Karpas-422 (cell line): ENCODE measurements around the gene CRTAC1. TPM values are rescaled to one million over a fixed set of nuclear protein-coding genes. Genes with fewer than 3 reads are reported as not detected.

Source experiments
- DNase-seq: peaks from one replicate; pipeline ENCODE4 v3.0.0-alpha.2; 2015
- H2AFZ ChIP-seq: fragments of 200-600 bp; sonication (generic); 2 replicates; pipeline ENCODE4 v1.6.1; 2014; ENCODE audit warnings: antibody characterized with exemption, low read length, mixed read lengths
- H3K27ac ChIP-seq: fragments of 200-600 bp; sonication (generic); 2 replicates; pipeline ENCODE4 v1.5.1; 2014; ENCODE audit warnings: mild to moderate bottlenecking, low read length, moderate library complexity
- H3K27me3 ChIP-seq: fragments of 200-600 bp; sonication (generic); 2 replicates; pipeline ENCODE4 v1.6.1; 2014; ENCODE audit warnings: low read length, mixed read lengths
- H3K36me3 ChIP-seq: fragments of 200-600 bp; sonication (generic); 2 replicates; pipeline ENCODE4 v1.6.1; 2014; ENCODE audit warnings: low read length, mixed read lengths; ENCODE audit not compliant: insufficient read depth
- H3K4me1 ChIP-seq: fragments of 200-600 bp; sonication (generic); 2 replicates; pipeline ENCODE4 v1.6.1; 2014; ENCODE audit warnings: mild to moderate bottlenecking, low read length, mixed read lengths
- H3K4me2 ChIP-seq: fragments of 200-600 bp; sonication (generic); 2 replicates; pipeline ENCODE4 v1.6.1; 2014; ENCODE audit warnings: low read length, low read depth, mild to moderate bottlenecking; ENCODE audit not compliant: poor library complexity, severe bottlenecking
- H3K4me3 ChIP-seq: fragments of 200-600 bp; sonication (generic); 2 replicates; pipeline ENCODE4 v1.5.1; 2014; ENCODE audit warnings: mild to moderate bottlenecking, antibody characterized with exemption, low read length, mixed read lengths
- H3K79me2 ChIP-seq: fragments of 200-600 bp; sonication (generic); 2 replicates; pipeline ENCODE4 v1.6.1; 2014; ENCODE audit warnings: mild to moderate bottlenecking, low read length, mixed read lengths
- H3K9ac ChIP-seq: fragments of 200-600 bp; sonication (generic); 2 replicates; pipeline ENCODE4 v1.6.0; 2014; ENCODE audit warnings: low read length
- H3K9me2 ChIP-seq: fragments of 200-600 bp; sonication (generic), shearing (Covaris generic); replicated peaks from 2 replicates; pipeline ENCODE4 v1.6.0; 2014; ENCODE audit warnings: mild to moderate bottlenecking, low read length, moderate library complexity; ENCODE audit not compliant: insufficient read depth
- H3K9me3 ChIP-seq: fragments of 300-700, 200-600 bp; sonication (generic); 2 replicates; pipeline ENCODE4 v1.6.1; 2014; ENCODE audit warnings: low read length, mixed read lengths
- H4K20me1 ChIP-seq: fragments of 200-600 bp; sonication (generic); 2 replicates; pipeline ENCODE4 v1.6.1; 2014; ENCODE audit warnings: mild to moderate bottlenecking, antibody characterized with exemption, low read length, low read depth; ENCODE audit not compliant: insufficient read depth
- total RNA-seq: library from RNA; depleted of rRNA; stranded (reverse); fragments of >200 nt; shearing (Covaris generic); gene quantifications from 2 replicates; pipeline ENCODE4 v1.2.3, GENCODE V29; 2014; ENCODE audit warnings: low replicate concordance

Gene CRTAC1
- total RNA-seq, 1 experiment from 2014 or later = not detected

- H3K4me1 ChIP-seq = no peaks in the 10 kb centered on the region
- no peaks in the 10 kb centered on the region for H3K27me3 ChIP-seq
- no peak overlapping the region for H3K27ac ChIP-seq
- H2AFZ ChIP-seq = no peak overlapping the region
- no peak overlapping the region for H3K9ac ChIP-seq
- H3K4me3 ChIP-seq = no peak overlapping the region
- H3K4me2 ChIP-seq = no peak overlapping the region
- H3K79me2 ChIP-seq = no peaks in the 10 kb centered on the region
- no peak for DNase-seq
- H3K9me3 ChIP-seq = no peaks in the 10 kb centered on the region
- no peaks in the 10 kb centered on the region for H3K36me3 ChIP-seq
- no peaks in the 10 kb centered on the region for H3K9me2 ChIP-seq
- H4K20me1 ChIP-seq = no peaks in the 10 kb centered on the region
These were observed 137.5 kb downstream of the CRTAC1 start for GRCh38 chr10:97892939-97893338.

GRCh38 chr10:97892506-97892905 is 137.9 kb downstream of the CRTAC1 start:
- Histone ChIP-seq H3K79me2 (no peaks in the 10 kb centered on the region), H3K27me3 (no peaks in the 10 kb centered on the region), H3K4me3 (no peak overlapping the region), H4K20me1 (no peaks in the 10 kb centered on the region), H3K4me1 (no peaks in the 10 kb centered on the region), H2AFZ (no peak overlapping the region), H3K27ac (no peak overlapping the region), H3K9me3 (no peaks in the 10 kb centered on the region), H3K9me2 (no peaks in the 10 kb centered on the region), H3K9ac (no peak overlapping the region), H3K36me3 (no peaks in the 10 kb centered on the region), H3K4me2 (no peak overlapping the region)
- DNase-seq = no peak

- Histone ChIP-seq H3K4me1 (no peaks in the 10 kb centered on the region), H3K36me3 (no peaks in the 10 kb centered on the region), H3K79me2 (no peaks in the 10 kb centered on the region), H3K4me3 (no peak overlapping the region), H3K27ac (no peak overlapping the region), H3K9ac (no peak overlapping the region), H3K4me2 (no peak overlapping the region), H4K20me1 (no peaks in the 10 kb centered on the region), H3K9me3 (no peaks in the 10 kb centered on the region), H2AFZ (no peak overlapping the region), H3K9me2 (no peaks in the 10 kb centered on the region), H3K27me3 (no peaks in the 10 kb centered on the region)
- no peak for DNase-seq
These were observed 138.8 kb downstream of the CRTAC1 start for GRCh38 chr10:97891497-97892167.

GRCh38 chr10:97889461-97890265 is 140.8 kb downstream of the CRTAC1 start:
- Histone ChIP-seq H3K4me2 (no peak overlapping the region), H3K9me3 (no peaks in the 10 kb centered on the region), H2AFZ (no peak overlapping the region), H3K9ac (no peak overlapping the region), H3K27ac (no peak overlapping the region), H3K27me3 (no peaks in the 10 kb centered on the region), H3K36me3 (no peaks in the 10 kb centered on the region), H3K4me1 (no peaks in the 10 kb centered on the region), H3K9me2 (no peaks in the 10 kb centered on the region), H3K4me3 (no peak overlapping the region), H3K79me2 (no peaks in the 10 kb centered on the region), H4K20me1 (no peaks in the 10 kb centered on the region)
- DNase-seq = no peak

- Histone ChIP-seq H3K4me2 (no peak overlapping the region), H2AFZ (no peak overlapping the region), H3K4me3 (no peak overlapping the region), H3K9me3 (no peaks in the 10 kb centered on the region), H3K27me3 (no peaks in the 10 kb centered on the region), H3K36me3 (no peaks in the 10 kb centered on the region), H3K79me2 (no peaks in the 10 kb centered on the region), H3K9ac (no peak overlapping the region), H3K27ac (no peak overlapping the region), H4K20me1 (no peaks in the 10 kb centered on the region), H3K9me2 (no peaks in the 10 kb centered on the region), H3K4me1 (no peaks in the 10 kb centered on the region)
- DNase-seq = no peak
These were observed 141.7 kb downstream of the CRTAC1 start for GRCh38 chr10:97888641-97889262.

- no peak overlapping the region for H3K9ac ChIP-seq
- no peak overlapping the region for H3K27ac ChIP-seq
- no peaks in the 10 kb centered on the region for H3K9me2 ChIP-seq
- no peaks in the 10 kb centered on the region for H3K4me1 ChIP-seq
- no peak for DNase-seq
- no peaks in the 10 kb centered on the region for H4K20me1 ChIP-seq
- H3K4me2 ChIP-seq = no peak overlapping the region
- no peak overlapping the region for H3K4me3 ChIP-seq
- H2AFZ ChIP-seq = no peak overlapping the region
- H3K9me3 ChIP-seq = no peaks in the 10 kb centered on the region
- H3K27me3 ChIP-seq = no peaks in the 10 kb centered on the region
- no peaks in the 10 kb centered on the region for H3K36me3 ChIP-seq
- no peaks in the 10 kb centered on the region for H3K79me2 ChIP-seq
These were observed 142.3 kb downstream of the CRTAC1 start for GRCh38 chr10:97888134-97888533.

GRCh38 chr10:97887399-97887798 is 143.0 kb downstream of the CRTAC1 start:
- no peak overlapping the region for H3K4me3 ChIP-seq
- H3K79me2 ChIP-seq = no peaks in the 10 kb centered on the region
- H3K27ac ChIP-seq = no peak overlapping the region
- no peaks in the 10 kb centered on the region for H3K36me3 ChIP-seq
- H3K4me1 ChIP-seq = no peaks in the 10 kb centered on the region
- no peak overlapping the region for H3K9ac ChIP-seq
- no peak for DNase-seq
- H3K9me3 ChIP-seq = no peaks in the 10 kb centered on the region
- H4K20me1 ChIP-seq = no peaks in the 10 kb centered on the region
- no peaks in the 10 kb centered on the region for H3K27me3 ChIP-seq
- no peak overlapping the region for H2AFZ ChIP-seq
- H3K4me2 ChIP-seq = no peak overlapping the region
- H3K9me2 ChIP-seq = no peaks in the 10 kb centered on the region

GRCh38 chr10:97886286-97886685 is 144.1 kb downstream of the CRTAC1 start:
- no peak for DNase-seq
- H3K4me3 ChIP-seq = no peak overlapping the region
- no peak overlapping the region for H2AFZ ChIP-seq
- no peaks in the 10 kb centered on the region for H3K36me3 ChIP-seq
- no peaks in the 10 kb centered on the region for H4K20me1 ChIP-seq
- no peak overlapping the region for H3K4me2 ChIP-seq
- no peaks in the 10 kb centered on the region for H3K9me2 ChIP-seq
- H3K27me3 ChIP-seq = no peaks in the 10 kb centered on the region
- no peaks in the 10 kb centered on the region for H3K79me2 ChIP-seq
- no peaks in the 10 kb centered on the region for H3K4me1 ChIP-seq
- no peaks in the 10 kb centered on the region for H3K9me3 ChIP-seq
- no peak overlapping the region for H3K27ac ChIP-seq
- no peak overlapping the region for H3K9ac ChIP-seq
